Activated T-helper 1 cell treated with Interleukin-2 at 50 U/mL for 16 hours (primary cell): ENCODE results near the gene DIP2C.

ENCODE experiments used
- DNase-seq: peaks from one replicate; pipeline ENCODE4 v3.0.0-alpha.2; 2020; ENCODE audit warnings: low read depth

DIP2C gene

GRCh38 chr10:553233-553632, 136.2 kb downstream of the DIP2C start:
- no peak for DNase-seq

GRCh38 chr10:552679-553078, 136.8 kb downstream of the DIP2C start:
- no peak for DNase-seq

GRCh38 chr10:551373-552252, 137.9 kb downstream of the DIP2C start:
- DNase-seq = no peak

- DNase-seq = no peak
Measured at GRCh38 chr10:550665-551372, 138.6 kb downstream of the DIP2C start.

GRCh38 chr10:549391-549790, 140.1 kb downstream of the DIP2C start:
- DNase-seq = no peak

- no peak for DNase-seq
Measured at GRCh38 chr10:548238-548901, 141.1 kb downstream of the DIP2C start.

- DNase-seq = no peak
Measured at GRCh38 chr10:547591-548081, 141.8 kb downstream of the DIP2C start.

- DNase-seq = no peak
Measured at GRCh38 chr10:546971-547590, 142.4 kb downstream of the DIP2C start.

GRCh38 chr10:546451-546850, 143.0 kb downstream of the DIP2C start:
- DNase-seq = no peak

- no peak for DNase-seq
Measured at GRCh38 chr10:543862-544822, 145.3 kb downstream of the DIP2C start.

- no peak for DNase-seq
Measured at GRCh38 chr10:543131-543530, 146.3 kb downstream of the DIP2C start.

GRCh38 chr10:541750-542371, 147.6 kb downstream of the DIP2C start:
- no peak for DNase-seq

GRCh38 chr10:541041-541440, 148.4 kb downstream of the DIP2C start:
- DNase-seq = no peak

GRCh38 chr10:538895-539294, 150.6 kb downstream of the DIP2C start:
- no peak for DNase-seq

- no peak for DNase-seq
Measured at GRCh38 chr10:536935-537334, 152.5 kb downstream of the DIP2C start.

GRCh38 chr10:536371-536925, 153.0 kb downstream of the DIP2C start:
- DNase-seq = no peak

- no peak for DNase-seq
Measured at GRCh38 chr10:535952-536351, 153.5 kb downstream of the DIP2C start.

GRCh38 chr10:535051-535450, 154.4 kb downstream of the DIP2C start:
- no peak for DNase-seq

GRCh38 chr10:534047-534566, 155.4 kb downstream of the DIP2C start:
- no peak for DNase-seq

- no peak for DNase-seq
Measured at GRCh38 chr10:533611-534010, 155.9 kb downstream of the DIP2C start.
